Panc1 (cell line): ENCODE data around the gene ULK3. TPM values are rescaled to one million over a fixed set of nuclear protein-coding genes. Genes with fewer than 3 reads are reported as not detected.

Source experiments
- ATAC-seq: fragments of 200-7000 bp; cut with Tn5 transposase; 2 replicates; pipeline ENCODE4 v1.9.1; 2020; ENCODE audit warnings: mild to moderate bottlenecking, moderate library complexity
- BruUV-seq: library from RNA; stranded (reverse); fragments of 400-500 nt; replicated peaks from 2 replicates; lab custom pipeline; 2021; lab: Mats Ljungman, UMichigan
- CTCF ChIA-PET: fragments of 300-600 bp; sonication (Branson Sonifier 250); formaldehyde crosslinking; loops from one replicate; lab custom pipeline; 2022; ENCODE audit warnings: antibody characterized with exemption; lab: Charles Lee
- POLR2A ChIA-PET: fragments of 300-600 bp; sonication (Branson Sonifier 250); formaldehyde crosslinking; loops from one replicate; lab custom pipeline; 2022; ENCODE audit warnings: antibody characterized with exemption; lab: Charles Lee
- DNase-seq: peaks from one replicate; pipeline ENCODE4 v3.0.0-alpha.2; 2010; ENCODE audit warnings: low read depth, low spot score
- H3K27ac ChIP-seq: 2 replicates; pipeline ENCODE4 v1.5.1; 2011; ENCODE audit warnings: mild to moderate bottlenecking, low read length, inconsistent platforms
- H3K27me3 ChIP-seq: fragments of 200-500 bp; sonication (Bioruptor generic); 2 replicates; pipeline ENCODE4 v1.6.0; 2014; ENCODE audit warnings: low read length, inconsistent platforms; ENCODE audit not compliant: control insufficient read depth, insufficient read depth
- H3K36me3 ChIP-seq: fragments of 200-500 bp; sonication (Bioruptor generic); 2 replicates; pipeline ENCODE4 v1.5.1; 2014; ENCODE audit warnings: inconsistent platforms, mild to moderate bottlenecking, low read length, moderate library complexity; ENCODE audit not compliant: control insufficient read depth, insufficient read depth
- H3K4me1 ChIP-seq: 2 replicates; pipeline ENCODE4 v1.5.1; 2011; ENCODE audit warnings: inconsistent platforms, mild to moderate bottlenecking, low read length, moderate library complexity; ENCODE audit not compliant: control insufficient read depth, insufficient read depth
- H3K4me3 ChIP-seq, 2 experiments: 2 replicates each; pipeline ENCODE4 v1.5.1; 2011 to 2012; ENCODE audit warnings: low read depth in 2 of 2, low read length in 2 of 2, mild to moderate bottlenecking in 2 of 2, inconsistent platforms in 1 of 2, moderate library complexity in 1 of 2
- H3K9me3 ChIP-seq: fragments of 200-500 bp; sonication (Bioruptor generic); 2 replicates; pipeline ENCODE4 v1.5.1; 2014; ENCODE audit warnings: low read depth, mild to moderate bottlenecking, inconsistent platforms, low read length, moderate library complexity; ENCODE audit not compliant: control insufficient read depth, insufficient read depth
- CTCF ChIP-seq: fragments of 450-650 bp; IDR thresholded peaks from 2 replicates; pipeline ENCODE4 v1.5.1; 2017; ENCODE audit warnings: mild to moderate bottlenecking
- POLR2AphosphoS5 ChIP-seq: IDR thresholded peaks from 2 replicates; pipeline ENCODE4 v1.6.1; 2012; ENCODE audit warnings: mild to moderate bottlenecking, low read depth, low read length, moderate library complexity
- REST ChIP-seq, 2 experiments: IDR thresholded peaks; 2 replicates each; pipeline ENCODE4 v1.6.1; 2011 to 2012; ENCODE audit warnings: low read depth in 2 of 2, control low read depth in 1 of 2, low read length in 1 of 2, mild to moderate bottlenecking in 1 of 2, moderate library complexity in 1 of 2; ENCODE audit not compliant: insufficient read depth in 1 of 2
- SIN3A ChIP-seq: IDR thresholded peaks from 2 replicates; pipeline ENCODE4 v1.6.1; 2012; ENCODE audit warnings: low read depth, mild to moderate bottlenecking, low read length, moderate library complexity, borderline replicate concordance; ENCODE audit not compliant: insufficient read depth
- TCF7L2 ChIP-seq: IDR thresholded peaks from 2 replicates; pipeline ENCODE4 v1.6.1; 2011; ENCODE audit warnings: mild to moderate bottlenecking, low read depth, low read length, inconsistent platforms
- in situ Hi-C: cut with HindIII; loops from 2 replicates; pipeline ENCODE4 v1.10.0; 2016; ENCODE audit warnings: low sequenced_read_pairs, low pct_unique_long_range_greater_than_20kb
- intact Hi-C: fragments of 100-400 bp; cut with micrococcal nuclease; formaldehyde crosslinking; loops from one replicate; pipeline ENCODE4 v1.10.0; 2022; ENCODE audit not compliant: unreplicated experiment
- total RNA-seq: library from RNA; stranded (reverse); gene quantifications from one replicate; pipeline ENCODE4 v1.2.1, GENCODE V29; 2021; ENCODE audit not compliant: unreplicated experiment

ULK3 gene
- total RNA-seq, 1 experiment from 2014 or later: 73.3 TPM

DNA sequence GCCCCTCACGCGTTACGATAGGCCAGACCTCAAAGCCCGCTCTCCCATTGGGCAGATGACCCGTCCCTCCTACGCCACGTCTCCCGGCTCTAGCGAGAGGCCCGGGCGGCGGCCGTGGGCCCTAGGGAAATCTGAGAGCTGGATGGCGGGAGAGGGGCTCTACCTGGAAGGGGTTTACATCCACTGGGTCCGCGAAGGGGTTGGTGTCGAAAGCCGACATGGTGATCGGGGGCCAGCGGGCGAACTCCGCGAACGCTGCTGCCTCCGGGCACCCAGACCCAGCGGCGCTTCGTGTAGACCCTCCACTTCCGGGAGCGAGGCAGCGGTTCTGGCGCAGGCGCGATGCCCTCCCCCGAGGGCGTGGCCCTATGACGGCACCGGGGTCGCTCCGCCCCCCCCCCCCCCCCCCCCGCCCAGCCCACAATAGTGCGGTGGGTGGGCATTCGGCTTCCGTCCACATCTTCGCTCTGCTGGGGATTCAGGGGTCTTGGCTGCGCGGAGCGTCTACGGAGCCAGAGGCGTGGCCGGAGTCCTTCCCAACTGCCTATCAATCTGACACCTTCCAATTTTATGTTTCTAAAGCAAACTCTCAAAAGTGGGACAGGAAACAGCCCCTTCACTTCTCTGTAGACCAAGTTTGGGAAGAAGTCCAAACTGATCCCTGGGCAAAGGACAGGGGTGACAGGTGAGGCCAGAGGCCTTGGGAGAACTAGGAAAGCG is 30.2 kb upstream of the ULK3 start, which contains the start of gene SCAMP2:
Gene SCAMP2 (minus strand): TSS at position 330 of the 720 bp plus-strand sequence. CDS start 110 bp downstream, at position 220.
- Histone ChIP-seq H3K27me3 (no peaks in the 10 kb centered on the region), H3K9me3 (no peaks in the 10 kb centered on the region), H3K4me1 (peaks cover 14% of the 10 kb centered on the region), H3K27ac (peak within 1 kb of the TSS; percentile 88), H3K36me3 (no peaks in the 10 kb centered on the region), H3K4me3 (peak within 1 kb of the TSS; percentile 85 to 98)
- CTCF ChIA-PET: no interaction called here
- no peak for TF ChIP-seq TCF7L2
- TF ChIP-seq SIN3A: peak; percentile 87; the same call in 1 of the 2 replicates
- no peak for TF ChIP-seq REST (IDR thresholded peaks at IDR 0.05; ENCODE audit: insufficient read depth in 1 of 2, low read depth in 2 of 2, low read length in 1 of 2)
- peak; percentile 96 for TF ChIP-seq POLR2AphosphoS5
- ATAC-seq (peak; percentile 99), DNase-seq (peak; percentile 81)
- no TSS peak for BruUV-seq
- intact Hi-C loops: no loop called here
- in situ Hi-C loops: no loop called here
- POLR2A ChIA-PET: interaction anchor here (0.6 kb wide), 2 partner anchors 8 to 44 kb away, joined by 5 to 7 read pairs; no protein-coding TSS in a partner anchor

GRCh38 chr15:74872702-74873035 is 29.7 kb upstream of the ULK3 start:
- TSS peak; percentile 78 for BruUV-seq

More at GRCh38 chr15:74872702-74873035, 29.7 kb upstream of the ULK3 start:
- peak; percentile 3; the same call in 1 of the 2 replicates for ATAC-seq
- Histone ChIP-seq H3K9me3 (no peaks in the 10 kb centered on the region), H3K27ac (peak overlapping the region; percentile 88), H3K4me1 (peaks cover 19% of the 10 kb centered on the region), H3K36me3 (no peaks in the 10 kb centered on the region), H3K4me3 (peak overlapping the region; percentile 85 to 98), H3K27me3 (no peaks in the 10 kb centered on the region)
- TF ChIP-seq SIN3A (no peak), TCF7L2 (no peak), POLR2AphosphoS5 (no peak), REST (IDR thresholded peaks at IDR 0.05; ENCODE audit: insufficient read depth in 1 of 2, low read depth in 2 of 2, low read length in 1 of 2) (no peak), CTCF (no peak)
- in situ Hi-C loops: no loop called here
- intact Hi-C loops: no loop called here
- ChIA-PET POLR2A (no interaction called here), CTCF (no interaction called here)
- no peak for DNase-seq
